HG03139 (cell line): ENCODE data around the gene KRT81.
"Not testable (repeated sequence)": the region's sequence is repeated elsewhere in the genome, so short reads cannot be mapped to it uniquely, and the experiment has no call there.

Source experiments
- ATAC-seq: cut with Tn5 transposase; IDR thresholded peaks from one replicate; pipeline ENCODE4 v1.9.1; 2021; ENCODE audit not compliant: unreplicated experiment

The KRT81 gene

GRCh38 chr12:52278575-52279421 is 12.5 kb downstream of the KRT81 start:
- ATAC-seq, result peak; percentile 60

DNA sequence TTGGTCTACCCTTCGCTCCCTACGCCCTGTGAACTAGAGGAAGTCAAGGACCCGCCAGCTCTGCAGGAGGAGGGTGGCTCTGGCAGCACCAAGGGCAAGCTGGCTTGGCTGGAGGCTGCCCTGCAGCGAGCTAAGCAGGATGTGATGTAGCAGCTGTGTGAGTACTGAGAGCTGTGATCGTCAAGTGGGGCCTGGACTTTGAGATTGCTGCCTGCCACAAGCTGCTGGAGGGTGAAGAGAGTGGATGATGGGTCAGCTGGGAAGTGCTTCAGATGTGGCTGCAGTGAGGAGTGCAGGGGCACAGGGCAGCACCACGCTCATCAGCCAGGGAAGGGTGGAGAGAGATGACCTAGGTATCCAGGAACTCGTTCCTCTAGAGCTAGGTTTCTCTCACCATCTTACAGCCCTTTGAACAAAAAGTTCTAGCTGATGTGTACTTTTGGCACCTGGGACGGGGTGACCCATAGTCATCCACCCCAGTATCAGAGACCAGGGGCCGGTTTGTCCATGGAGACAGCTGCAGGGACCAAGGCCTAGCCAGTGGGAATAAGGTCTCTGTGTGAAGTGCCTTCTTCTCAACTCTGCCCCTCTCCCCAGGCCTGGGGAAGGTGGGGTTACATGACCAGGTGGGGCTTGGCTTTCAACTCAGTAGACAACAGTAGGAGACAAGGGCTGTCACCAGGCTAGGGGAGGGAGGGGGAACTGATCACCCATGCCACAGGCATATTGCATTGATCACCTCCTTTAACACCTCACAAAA is 13.7 kb downstream of the KRT81 start:
- no peak for ATAC-seq

GRCh38 chr12:52275686-52276085 is 15.6 kb downstream of the KRT81 start:
- ATAC-seq, result no peak

GRCh38 chr12:52274521-52275120 is 16.7 kb downstream of the KRT81 start, which contains the start of gene KRT86:
Gene KRT86, plus strand, starts transcription at chr12:52274645. Its CDS starts 27,272 bp downstream, at chr12:52301917.
- no peak for ATAC-seq

- no peak for ATAC-seq
These were observed 20.2 kb downstream of the KRT81 start for GRCh38 chr12:52271158-52271557.

GRCh38 chr12:52270541-52271070 is 20.7 kb downstream of the KRT81 start:
- ATAC-seq, result no peak

GRCh38 chr12:52268212-52268611 is 23.1 kb downstream of the KRT81 start:
- no peak for ATAC-seq

- no peak for ATAC-seq
These were observed 23.6 kb downstream of the KRT81 start for GRCh38 chr12:52267699-52268098.

DNA sequence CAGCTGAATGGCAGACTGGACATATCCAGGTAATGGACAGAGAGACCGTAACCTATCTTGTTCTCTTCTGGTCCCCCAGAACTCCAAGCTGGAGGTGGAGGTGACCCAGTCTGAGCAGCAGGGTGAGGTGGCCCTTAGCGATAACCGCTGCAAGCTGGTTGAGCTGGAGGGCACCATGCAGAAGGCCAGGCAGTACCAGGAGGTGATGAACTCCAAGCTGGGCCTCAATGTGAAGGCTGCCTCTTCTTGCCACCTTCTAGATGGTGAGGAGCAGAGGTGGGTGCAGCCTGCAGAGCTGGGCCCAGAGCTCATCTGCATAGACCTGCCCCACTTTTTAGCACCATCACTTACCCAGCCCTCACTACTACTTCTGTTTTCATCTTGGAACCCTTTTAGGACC is 24.1 kb downstream of the KRT81 start:
- ATAC-seq, result no peak

GRCh38 chr12:52266514-52266913 is 24.8 kb downstream of the KRT81 start:
- no peak for ATAC-seq

- ATAC-seq, result no peak
These were observed 26.9 kb downstream of the KRT81 start for GRCh38 chr12:52264435-52264825.

DNA sequence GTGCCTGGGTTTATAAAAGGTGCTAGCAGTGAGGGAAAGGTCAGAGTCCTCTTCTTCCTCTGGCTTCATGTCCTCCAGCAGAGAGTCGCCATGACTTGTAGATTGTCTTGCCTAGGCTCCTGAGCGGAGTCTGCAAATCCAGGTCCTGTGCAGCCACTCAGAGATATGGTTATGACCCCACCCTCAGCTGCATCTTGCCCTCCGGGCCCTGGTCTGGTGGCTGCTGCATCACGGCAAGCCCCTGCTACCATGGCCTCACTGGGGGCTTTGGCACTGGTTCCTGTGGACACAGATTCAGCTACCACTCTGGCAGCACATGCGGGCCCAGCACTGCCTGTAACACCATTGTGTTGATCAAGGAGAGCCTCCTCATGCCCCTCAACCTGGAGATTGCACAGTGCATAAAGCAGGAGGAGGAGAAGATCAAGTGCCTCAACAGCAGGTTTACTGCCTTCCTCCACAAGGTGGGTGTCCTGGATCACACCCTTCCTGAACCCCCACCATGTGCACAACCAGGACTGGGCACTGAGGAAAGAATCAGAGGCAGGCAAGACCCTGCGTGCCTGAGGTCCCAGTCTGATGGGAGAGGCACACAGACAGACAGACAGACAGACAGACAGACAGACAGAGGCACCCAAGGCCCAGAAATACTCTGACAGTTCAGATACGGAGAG is 27.4 kb downstream of the KRT81 start:
- ATAC-seq, result no peak

GRCh38 chr12:52262286-52262685 is 29.0 kb downstream of the KRT81 start:
- no peak for ATAC-seq

GRCh38 chr12:52261208-52261484 is 30.2 kb downstream of the KRT81 start:
- no peak for ATAC-seq

- no peak for ATAC-seq
These were observed 30.8 kb downstream of the KRT81 start for GRCh38 chr12:52260361-52261207.

GRCh38 chr12:52259657-52260243 is 31.6 kb downstream of the KRT81 start:
- ATAC-seq, result no peak

- ATAC-seq, result no peak
These were observed 32.9 kb downstream of the KRT81 start for GRCh38 chr12:52258335-52258901.

DNA sequence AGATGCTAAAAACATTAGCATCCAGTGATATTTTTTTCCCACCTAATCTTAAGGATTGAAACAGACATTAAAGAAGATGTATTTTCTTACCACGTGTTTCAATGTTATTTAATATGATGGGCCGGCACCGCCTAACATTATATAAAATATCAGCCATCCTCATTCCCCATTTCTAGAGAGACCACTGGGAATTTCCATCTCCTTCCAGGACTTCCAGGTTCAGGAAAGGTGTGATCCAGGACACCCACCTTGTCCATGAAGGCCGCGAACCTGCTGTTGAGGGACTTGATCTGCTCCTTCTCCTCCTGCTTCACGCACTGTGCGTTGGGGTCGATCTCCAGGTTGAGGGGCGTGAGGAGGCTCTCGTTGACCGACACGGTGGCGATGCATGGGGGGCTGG is 33.4 kb downstream of the KRT81 start:
- not testable (repeated sequence) for ATAC-seq

DNA sequence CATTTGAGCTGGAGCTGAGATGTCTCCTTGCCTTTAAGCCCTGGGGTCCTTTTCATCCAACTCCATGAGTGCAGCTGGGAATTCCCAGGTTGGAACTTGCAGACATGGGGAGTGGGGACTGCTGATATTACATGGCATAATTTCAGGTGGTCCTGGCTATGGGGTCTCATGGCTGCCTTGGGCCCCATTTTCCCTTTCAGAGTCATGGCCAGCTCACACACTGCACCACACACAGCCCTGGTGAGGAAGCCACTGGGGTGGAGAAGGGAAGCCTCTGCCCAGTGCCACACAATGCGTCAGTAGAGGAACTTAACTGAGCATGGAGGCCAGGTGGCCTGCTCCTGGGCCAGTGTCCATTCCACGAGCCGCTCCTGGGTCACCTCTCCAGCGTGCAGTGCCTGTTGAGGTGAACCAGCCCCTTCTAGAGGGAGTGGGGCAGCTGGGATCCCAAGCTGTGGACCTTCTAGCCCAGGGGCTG is 34.2 kb downstream of the KRT81 start:
- no peak for ATAC-seq
